ENCODE results near the gene C19orf53.
"Not testable (repeated sequence)": the region's sequence is repeated elsewhere in the genome, so short reads cannot be mapped to it uniquely, and the experiment has no call there.

C19orf53 gene

DNA sequence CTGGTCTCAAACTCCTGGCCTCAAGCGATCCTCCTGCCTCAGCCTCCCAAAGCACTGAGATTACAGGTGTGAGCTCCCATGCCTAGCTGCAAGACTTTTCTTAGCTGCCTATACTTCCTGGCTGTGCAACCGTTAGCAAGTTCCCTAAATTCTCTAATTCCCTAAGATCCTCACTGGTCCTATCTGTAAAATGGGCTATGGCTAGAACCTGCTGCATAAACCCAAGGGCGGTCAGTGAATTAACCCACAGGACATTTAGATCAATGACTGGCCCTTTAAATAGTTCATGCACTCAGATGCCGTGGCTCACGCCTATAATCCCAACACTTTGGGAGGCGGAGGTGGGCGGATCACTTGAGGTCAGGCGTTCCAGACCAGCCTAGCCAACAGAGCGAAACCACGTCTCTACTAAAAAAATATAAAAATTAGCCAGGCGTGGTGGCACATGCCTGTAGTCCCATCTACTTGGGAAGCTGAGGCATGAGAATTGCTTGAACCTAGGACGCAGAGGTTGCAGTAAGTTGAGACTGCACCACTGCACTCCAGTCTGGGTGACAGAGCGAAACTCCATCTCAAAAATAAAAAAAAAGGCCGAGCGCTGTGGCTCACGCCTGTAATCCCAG is 4.1 kb upstream of the C19orf53 start:
- H3K27ac ChIP-seq: no peak overlapping the region
- no peak for TF ChIP-seq ZFX (IDR thresholded peaks at IDR 0.05)
- TF ChIP-seq, protein P1, sequence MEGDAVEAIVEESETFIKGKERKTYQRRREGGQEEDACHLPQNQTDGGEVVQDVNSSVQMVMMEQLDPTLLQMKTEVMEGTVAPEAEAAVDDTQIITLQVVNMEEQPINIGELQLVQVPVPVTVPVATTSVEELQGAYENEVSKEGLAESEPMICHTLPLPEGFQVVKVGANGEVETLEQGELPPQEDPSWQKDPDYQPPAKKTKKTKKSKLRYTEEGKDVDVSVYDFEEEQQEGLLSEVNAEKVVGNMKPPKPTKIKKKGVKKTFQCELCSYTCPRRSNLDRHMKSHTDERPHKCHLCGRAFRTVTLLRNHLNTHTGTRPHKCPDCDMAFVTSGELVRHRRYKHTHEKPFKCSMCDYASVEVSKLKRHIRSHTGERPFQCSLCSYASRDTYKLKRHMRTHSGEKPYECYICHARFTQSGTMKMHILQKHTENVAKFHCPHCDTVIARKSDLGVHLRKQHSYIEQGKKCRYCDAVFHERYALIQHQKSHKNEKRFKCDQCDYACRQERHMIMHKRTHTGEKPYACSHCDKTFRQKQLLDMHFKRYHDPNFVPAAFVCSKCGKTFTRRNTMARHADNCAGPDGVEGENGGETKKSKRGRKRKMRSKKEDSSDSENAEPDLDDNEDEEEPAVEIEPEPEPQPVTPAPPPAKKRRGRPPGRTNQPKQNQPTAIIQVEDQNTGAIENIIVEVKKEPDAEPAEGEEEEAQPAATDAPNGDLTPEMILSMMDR (conservative IDR thresholded peaks at IDR 0.05): no peak

DNA sequence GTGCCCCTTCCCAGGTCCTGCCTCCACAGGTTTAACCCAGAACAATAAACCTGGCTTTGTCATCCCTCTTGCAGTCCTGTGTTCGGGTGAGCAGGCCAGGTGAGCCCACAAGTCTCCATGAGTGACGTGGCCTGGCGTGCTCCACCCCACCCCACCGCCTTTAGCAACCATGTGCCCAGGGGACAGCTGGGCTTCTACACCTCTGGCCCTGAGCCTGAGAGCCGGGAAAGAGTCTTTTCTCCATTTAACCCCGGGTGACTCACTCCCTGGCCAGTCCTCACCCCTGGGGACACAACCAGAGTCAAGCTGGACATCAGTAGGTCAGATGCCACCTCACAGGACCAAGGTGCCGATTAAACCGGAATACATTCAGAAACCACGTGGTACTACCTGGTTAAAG is 4.1 kb downstream of the C19orf53 start:
- TF ChIP-seq, protein P1 (conservative IDR thresholded peaks at IDR 0.05): no peak
- TF ChIP-seq ZFX (IDR thresholded peaks at IDR 0.05): no peak
- no peak overlapping the region for H3K27ac ChIP-seq

DNA sequence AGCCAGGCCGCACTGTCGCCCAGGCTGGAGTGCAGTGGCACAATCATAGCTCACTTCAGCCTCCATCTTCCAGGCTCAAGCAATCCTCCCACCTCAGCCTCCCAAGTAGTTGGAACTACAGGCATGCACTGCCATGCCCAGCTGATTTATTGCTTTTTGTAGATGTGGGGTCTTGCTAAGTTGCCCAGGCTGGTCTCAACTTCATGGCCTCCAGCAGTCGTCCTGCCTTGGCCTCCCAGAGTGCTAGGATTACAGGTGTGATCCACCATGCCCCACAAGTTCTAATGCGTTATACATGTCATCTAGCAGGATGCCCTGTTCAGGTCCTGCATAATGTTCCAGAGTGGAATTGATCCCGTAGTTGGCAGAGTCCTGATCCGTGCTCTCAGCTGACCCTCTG is 4.6 kb downstream of the C19orf53 start:
- TF ChIP-seq, protein P1 (conservative IDR thresholded peaks at IDR 0.05): no peak
- TF ChIP-seq ZFX (IDR thresholded peaks at IDR 0.05): no peak
- no peak overlapping the region for H3K27ac ChIP-seq

DNA sequence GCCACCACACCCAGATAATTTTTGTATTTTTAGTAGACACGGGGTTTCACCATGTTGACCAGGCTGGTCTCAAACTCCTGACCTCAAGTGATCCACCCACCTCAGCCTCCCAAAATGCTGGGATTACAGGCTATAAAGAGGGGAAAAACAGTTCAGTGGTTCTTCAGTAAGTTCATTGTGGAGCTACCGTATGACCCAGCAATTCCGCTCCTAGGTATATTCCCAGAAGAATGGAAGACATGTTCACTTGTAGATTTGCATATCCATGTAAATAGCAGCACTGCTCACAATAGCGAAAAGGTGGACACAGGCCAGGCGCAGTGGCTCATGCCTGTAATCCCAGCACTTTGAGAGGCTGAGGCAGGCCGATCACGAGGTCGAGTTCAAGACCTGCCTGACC is 5.5 kb downstream of the C19orf53 start:
- not testable (repeated sequence) for H3K27ac ChIP-seq

DNA sequence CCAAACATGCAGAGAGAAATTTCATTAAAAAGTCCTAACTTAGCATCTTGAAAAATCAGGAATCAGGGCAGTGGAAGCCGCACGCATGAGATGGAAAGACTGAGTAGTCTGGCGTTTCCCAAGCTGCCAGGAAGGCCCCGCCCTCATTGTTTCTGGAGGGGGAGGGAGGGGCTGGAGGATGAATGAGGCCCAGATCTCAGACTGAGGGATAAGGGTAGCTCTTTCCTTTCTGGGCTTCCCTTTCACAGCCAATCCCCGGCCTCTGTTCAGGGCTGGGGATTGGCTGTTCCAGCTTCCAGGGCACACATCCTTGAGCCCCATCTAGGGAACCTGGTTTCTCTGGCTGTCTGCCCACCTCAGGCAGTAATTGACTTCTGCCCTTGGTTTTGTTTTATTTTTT is 7.3 kb downstream of the C19orf53 start:
- no peak overlapping the region for H3K27ac ChIP-seq
- TF ChIP-seq ZFX (IDR thresholded peaks at IDR 0.05): no peak
- TF ChIP-seq, protein P1 (conservative IDR thresholded peaks at IDR 0.05): no peak

DNA sequence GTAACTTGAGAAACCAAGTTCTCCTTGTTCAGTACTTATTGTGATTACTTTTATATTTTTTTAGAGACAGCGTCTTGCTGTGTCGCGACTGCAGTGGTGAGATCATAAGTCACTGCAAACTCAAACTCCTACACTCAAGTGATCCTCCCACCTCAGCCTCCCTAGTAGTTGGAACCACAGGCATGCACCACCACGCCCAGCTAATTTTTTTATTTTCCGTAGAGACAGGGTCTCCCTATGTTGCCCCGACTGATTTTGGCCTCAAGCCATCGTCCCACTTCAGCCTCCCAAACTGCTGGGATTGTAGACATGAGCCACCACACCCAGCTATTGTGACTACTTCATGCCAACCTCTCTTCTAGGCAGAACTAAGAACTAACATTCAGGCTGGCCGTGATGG is 8.3 kb downstream of the C19orf53 start:
- TF ChIP-seq ZFX (IDR thresholded peaks at IDR 0.05): no peak
- TF ChIP-seq, protein P1 (conservative IDR thresholded peaks at IDR 0.05): no peak

DNA sequence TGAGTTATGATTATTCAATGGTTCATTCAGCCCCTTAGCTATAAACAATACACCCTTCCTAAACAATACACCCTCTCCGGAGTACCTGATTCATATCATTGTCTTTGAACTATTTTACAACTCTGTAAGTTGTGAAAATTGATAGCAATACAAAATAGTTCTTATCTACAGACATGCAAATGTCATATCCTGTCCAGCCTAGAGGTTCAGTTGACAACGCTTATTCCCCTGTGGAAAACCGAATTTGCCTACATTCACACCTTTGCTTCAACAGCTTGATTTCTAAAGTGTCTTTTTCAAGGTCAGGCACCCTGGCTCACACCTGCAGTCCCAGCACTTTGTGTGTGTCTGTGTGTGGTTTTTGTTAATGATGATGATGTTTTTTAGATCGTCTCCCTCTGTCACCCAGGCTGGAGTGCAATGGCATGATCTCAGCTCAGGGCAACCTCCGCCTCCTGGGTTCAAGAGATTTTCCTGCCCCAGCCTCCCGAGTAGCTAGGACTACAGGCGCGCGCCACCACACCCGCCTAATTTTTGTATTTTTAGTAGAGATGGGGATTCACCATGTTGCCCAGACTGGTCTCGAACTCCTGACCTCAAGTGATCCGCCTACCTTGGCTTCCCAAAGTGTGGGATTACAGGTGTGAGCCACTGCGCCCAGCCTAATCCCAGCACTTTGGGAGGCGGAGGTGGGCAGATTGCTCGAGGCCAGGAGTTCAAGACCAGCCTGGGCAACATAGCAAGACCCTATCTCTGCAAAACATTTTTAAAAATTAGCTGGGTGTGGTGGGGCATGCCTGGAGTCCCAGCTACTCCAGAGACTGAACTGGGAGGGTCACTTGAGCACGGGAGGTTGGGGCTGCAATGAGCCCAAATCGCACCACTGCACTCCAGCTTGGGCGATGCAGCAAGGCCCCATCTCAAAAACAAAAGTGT is 9.6 kb downstream of the C19orf53 start:
- TF ChIP-seq ZFX (IDR thresholded peaks at IDR 0.05): no peak
- TF ChIP-seq, protein P1 (conservative IDR thresholded peaks at IDR 0.05): no peak
- no peak overlapping the region for H3K27ac ChIP-seq

More for the DNA sequence above, 8.3 kb downstream of the C19orf53 start:
- no peak overlapping the region for H3K27ac ChIP-seq

Data from C4-2B (cell line).